SK-N-SH treated with all-trans-retinoic acid at 6 μM for 48 hours (cell line): ENCODE results near the gene MPC2.

ENCODE experiments used
- ARNTL ChIP-seq: fragments of 450-650 bp; formaldehyde crosslinking; IDR thresholded peaks from 2 replicates; pipeline ENCODE4 v1.5.0; 2020; ENCODE audit warnings: low read depth, mild to moderate bottlenecking, moderate library complexity, borderline replicate concordance
- CSDC2 ChIP-seq: fragments of 250-450 bp; sonication (Bioruptor Pico); IDR thresholded peaks from 2 replicates; pipeline ENCODE4 v1.5.0; 2020; ENCODE audit warnings: mild to moderate bottlenecking, moderate library complexity
- GLIS3 ChIP-seq: fragments of 250-450 bp; sonication (Bioruptor Pico); IDR thresholded peaks from 2 replicates; pipeline ENCODE4 v1.5.0; 2020; ENCODE audit warnings: mild to moderate bottlenecking, moderate library complexity
- OSR1 ChIP-seq: fragments of 250-450 bp; sonication (Bioruptor Pico); IDR thresholded peaks from 2 replicates; pipeline ENCODE4 v1.8.0; 2022; ENCODE audit warnings: moderate library complexity, mild to moderate bottlenecking, inconsistent platforms
- RARB ChIP-seq: fragments of 250-450 bp; sonication (Bioruptor Pico); IDR thresholded peaks from 2 replicates; pipeline ENCODE4 v1.8.0; 2021; ENCODE audit warnings: mild to moderate bottlenecking, moderate library complexity
- SNAI2 ChIP-seq: fragments of 250-450 bp; sonication (Bioruptor Pico); IDR thresholded peaks from 2 replicates; pipeline ENCODE4 v1.5.0; 2020; ENCODE audit warnings: mild to moderate bottlenecking, moderate library complexity
- ZFP3 ChIP-seq: fragments of 250-450 bp; sonication (Bioruptor Pico); IDR thresholded peaks from 2 replicates; pipeline ENCODE4 v1.5.0; 2020; ENCODE audit warnings: mild to moderate bottlenecking, moderate library complexity
- ZFP30 ChIP-seq: fragments of 450-650 bp; formaldehyde crosslinking; IDR thresholded peaks from 2 replicates; pipeline ENCODE4 v1.5.0; 2022; ENCODE audit warnings: mild to moderate bottlenecking, moderate library complexity
- ZNF565 ChIP-seq: fragments of 450-650 bp; formaldehyde crosslinking; conservative IDR thresholded peaks from 2 replicates; pipeline ENCODE4 v1.5.0; 2020; ENCODE audit warnings: low read depth, mild to moderate bottlenecking, moderate library complexity
- TF ChIP-seq, protein P1 (sequence below): fragments of 250-450 bp; sonication (Bioruptor Pico); IDR thresholded peaks from 2 replicates; pipeline ENCODE4 v1.8.0; 2020; ENCODE audit warnings: mild to moderate bottlenecking, moderate library complexity, borderline replicate concordance
- TF ChIP-seq, protein P2 (sequence below): fragments of 250-450 bp; sonication (Bioruptor Pico); IDR thresholded peaks from 2 replicates; pipeline ENCODE4 v1.5.0; 2020; ENCODE audit warnings: mild to moderate bottlenecking, moderate library complexity
- TF ChIP-seq, protein P3 (sequence below): fragments of 250-450 bp; sonication (Bioruptor Pico); IDR thresholded peaks from 2 replicates; pipeline ENCODE4 v1.8.0; 2021; ENCODE audit warnings: low read depth, mild to moderate bottlenecking, moderate library complexity, borderline replicate concordance
- TF ChIP-seq, protein P4 (sequence below): fragments of 250-450 bp; sonication (Bioruptor Pico); IDR thresholded peaks from 2 replicates; pipeline ENCODE4 v1.5.1; 2020; ENCODE audit warnings: low read depth, mild to moderate bottlenecking, moderate library complexity
- TF ChIP-seq, protein P5 (sequence below): fragments of 250-450 bp; sonication (Bioruptor Pico); IDR thresholded peaks from 2 replicates; pipeline ENCODE4 v1.5.1; 2021; ENCODE audit warnings: mild to moderate bottlenecking, moderate library complexity

DNA sequence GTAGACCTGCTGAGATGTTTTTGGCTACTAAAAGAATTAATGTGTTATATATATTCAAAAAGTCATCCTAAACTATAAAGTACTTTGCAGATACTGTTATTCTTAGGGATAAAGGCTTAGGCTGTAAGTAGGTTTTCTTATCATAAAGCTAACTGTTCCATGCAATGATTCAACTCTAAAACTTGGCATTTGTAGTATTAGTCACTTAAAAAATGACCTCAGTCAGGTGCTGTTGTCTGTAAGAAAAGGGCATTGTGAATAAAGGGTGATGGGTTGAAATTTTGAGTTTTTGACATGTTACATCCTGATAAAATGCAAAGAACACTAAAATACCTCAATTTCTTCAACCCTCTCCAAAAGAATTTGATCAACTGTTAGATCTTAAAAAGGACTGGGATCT lies 55.8 kb downstream of the MPC2 start:
- TF ChIP-seq, protein P1, sequence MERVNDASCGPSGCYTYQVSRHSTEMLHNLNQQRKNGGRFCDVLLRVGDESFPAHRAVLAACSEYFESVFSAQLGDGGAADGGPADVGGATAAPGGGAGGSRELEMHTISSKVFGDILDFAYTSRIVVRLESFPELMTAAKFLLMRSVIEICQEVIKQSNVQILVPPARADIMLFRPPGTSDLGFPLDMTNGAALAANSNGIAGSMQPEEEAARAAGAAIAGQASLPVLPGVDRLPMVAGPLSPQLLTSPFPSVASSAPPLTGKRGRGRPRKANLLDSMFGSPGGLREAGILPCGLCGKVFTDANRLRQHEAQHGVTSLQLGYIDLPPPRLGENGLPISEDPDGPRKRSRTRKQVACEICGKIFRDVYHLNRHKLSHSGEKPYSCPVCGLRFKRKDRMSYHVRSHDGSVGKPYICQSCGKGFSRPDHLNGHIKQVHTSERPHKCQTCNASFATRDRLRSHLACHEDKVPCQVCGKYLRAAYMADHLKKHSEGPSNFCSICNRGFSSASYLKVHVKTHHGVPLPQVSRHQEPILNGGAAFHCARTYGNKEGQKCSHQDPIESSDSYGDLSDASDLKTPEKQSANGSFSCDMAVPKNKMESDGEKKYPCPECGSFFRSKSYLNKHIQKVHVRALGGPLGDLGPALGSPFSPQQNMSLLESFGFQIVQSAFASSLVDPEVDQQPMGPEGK (CRISPR knock-in tag), result no peak
- TF ChIP-seq, protein P2, sequence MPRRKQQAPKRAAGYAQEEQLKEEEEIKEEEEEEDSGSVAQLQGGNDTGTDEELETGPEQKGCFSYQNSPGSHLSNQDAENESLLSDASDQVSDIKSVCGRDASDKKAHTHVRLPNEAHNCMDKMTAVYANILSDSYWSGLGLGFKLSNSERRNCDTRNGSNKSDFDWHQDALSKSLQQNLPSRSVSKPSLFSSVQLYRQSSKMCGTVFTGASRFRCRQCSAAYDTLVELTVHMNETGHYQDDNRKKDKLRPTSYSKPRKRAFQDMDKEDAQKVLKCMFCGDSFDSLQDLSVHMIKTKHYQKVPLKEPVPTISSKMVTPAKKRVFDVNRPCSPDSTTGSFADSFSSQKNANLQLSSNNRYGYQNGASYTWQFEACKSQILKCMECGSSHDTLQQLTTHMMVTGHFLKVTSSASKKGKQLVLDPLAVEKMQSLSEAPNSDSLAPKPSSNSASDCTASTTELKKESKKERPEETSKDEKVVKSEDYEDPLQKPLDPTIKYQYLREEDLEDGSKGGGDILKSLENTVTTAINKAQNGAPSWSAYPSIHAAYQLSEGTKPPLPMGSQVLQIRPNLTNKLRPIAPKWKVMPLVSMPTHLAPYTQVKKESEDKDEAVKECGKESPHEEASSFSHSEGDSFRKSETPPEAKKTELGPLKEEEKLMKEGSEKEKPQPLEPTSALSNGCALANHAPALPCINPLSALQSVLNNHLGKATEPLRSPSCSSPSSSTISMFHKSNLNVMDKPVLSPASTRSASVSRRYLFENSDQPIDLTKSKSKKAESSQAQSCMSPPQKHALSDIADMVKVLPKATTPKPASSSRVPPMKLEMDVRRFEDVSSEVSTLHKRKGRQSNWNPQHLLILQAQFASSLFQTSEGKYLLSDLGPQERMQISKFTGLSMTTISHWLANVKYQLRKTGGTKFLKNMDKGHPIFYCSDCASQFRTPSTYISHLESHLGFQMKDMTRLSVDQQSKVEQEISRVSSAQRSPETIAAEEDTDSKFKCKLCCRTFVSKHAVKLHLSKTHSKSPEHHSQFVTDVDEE (CRISPR knock-in tag), result no peak
- TF ChIP-seq, protein P3, sequence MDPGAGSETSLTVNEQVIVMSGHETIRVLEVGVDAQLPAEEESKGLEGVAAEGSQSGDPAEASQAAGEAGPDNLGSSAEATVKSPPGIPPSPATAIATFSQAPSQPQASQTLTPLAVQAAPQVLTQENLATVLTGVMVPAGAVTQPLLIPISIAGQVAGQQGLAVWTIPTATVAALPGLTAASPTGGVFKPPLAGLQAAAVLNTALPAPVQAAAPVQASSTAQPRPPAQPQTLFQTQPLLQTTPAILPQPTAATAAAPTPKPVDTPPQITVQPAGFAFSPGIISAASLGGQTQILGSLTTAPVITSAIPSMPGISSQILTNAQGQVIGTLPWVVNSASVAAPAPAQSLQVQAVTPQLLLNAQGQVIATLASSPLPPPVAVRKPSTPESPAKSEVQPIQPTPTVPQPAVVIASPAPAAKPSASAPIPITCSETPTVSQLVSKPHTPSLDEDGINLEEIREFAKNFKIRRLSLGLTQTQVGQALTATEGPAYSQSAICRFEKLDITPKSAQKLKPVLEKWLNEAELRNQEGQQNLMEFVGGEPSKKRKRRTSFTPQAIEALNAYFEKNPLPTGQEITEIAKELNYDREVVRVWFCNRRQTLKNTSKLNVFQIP (CRISPR knock-in tag), result no peak
- TF ChIP-seq, protein P4, sequence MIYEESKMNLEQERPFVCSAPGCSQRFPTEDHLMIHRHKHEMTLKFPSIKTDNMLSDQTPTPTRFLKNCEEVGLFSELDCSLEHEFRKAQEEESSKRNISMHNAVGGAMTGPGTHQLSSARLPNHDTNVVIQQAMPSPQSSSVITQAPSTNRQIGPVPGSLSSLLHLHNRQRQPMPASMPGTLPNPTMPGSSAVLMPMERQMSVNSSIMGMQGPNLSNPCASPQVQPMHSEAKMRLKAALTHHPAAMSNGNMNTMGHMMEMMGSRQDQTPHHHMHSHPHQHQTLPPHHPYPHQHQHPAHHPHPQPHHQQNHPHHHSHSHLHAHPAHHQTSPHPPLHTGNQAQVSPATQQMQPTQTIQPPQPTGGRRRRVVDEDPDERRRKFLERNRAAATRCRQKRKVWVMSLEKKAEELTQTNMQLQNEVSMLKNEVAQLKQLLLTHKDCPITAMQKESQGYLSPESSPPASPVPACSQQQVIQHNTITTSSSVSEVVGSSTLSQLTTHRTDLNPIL, result no peak
- TF ChIP-seq OSR1 (CRISPR knock-in tag), result no peak
- TF ChIP-seq ZNF565, result no peak
- no peak for TF ChIP-seq ZFP3
- no peak for TF ChIP-seq ARNTL
- no peak for TF ChIP-seq RARB (CRISPR knock-in tag)
- no peak for TF ChIP-seq SNAI2 (CRISPR knock-in tag)
- no peak for TF ChIP-seq GLIS3 (CRISPR knock-in tag)
- TF ChIP-seq, protein P5, sequence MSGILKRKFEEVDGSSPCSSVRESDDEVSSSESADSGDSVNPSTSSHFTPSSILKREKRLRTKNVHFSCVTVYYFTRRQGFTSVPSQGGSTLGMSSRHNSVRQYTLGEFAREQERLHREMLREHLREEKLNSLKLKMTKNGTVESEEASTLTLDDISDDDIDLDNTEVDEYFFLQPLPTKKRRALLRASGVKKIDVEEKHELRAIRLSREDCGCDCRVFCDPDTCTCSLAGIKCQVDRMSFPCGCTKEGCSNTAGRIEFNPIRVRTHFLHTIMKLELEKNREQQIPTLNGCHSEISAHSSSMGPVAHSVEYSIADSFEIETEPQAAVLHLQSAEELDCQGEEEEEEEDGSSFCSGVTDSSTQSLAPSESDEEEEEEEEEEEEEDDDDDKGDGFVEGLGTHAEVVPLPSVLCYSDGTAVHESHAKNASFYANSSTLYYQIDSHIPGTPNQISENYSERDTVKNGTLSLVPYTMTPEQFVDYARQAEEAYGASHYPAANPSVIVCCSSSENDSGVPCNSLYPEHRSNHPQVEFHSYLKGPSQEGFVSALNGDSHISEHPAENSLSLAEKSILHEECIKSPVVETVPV (CRISPR knock-in tag), result no peak
- no peak for TF ChIP-seq ZFP30 (CRISPR knock-in tag)
- no peak for TF ChIP-seq CSDC2 (CRISPR knock-in tag)
